ENCODE results near the gene LSM2. TPM values are rescaled to one million over a fixed set of nuclear protein-coding genes. Genes with fewer than 3 reads are reported as not detected.

The LSM2 gene
- total and polyA plus RNA-seq, 8 donors, result 6.7 to 55.8 (median 34.5) TPM; not detected in 1

- TF ChIP-seq CTCF (IDR thresholded peaks at IDR 0.05) (no peak), EP300 (IDR thresholded peaks at IDR 0.05) (no peak), POLR2A (IDR thresholded peaks at IDR 0.05) (no peak), POLR2AphosphoS5 (IDR thresholded peaks at IDR 0.05) (no peak)
- H3K9me3 ChIP-seq, result no peaks in the 10 kb centered on the region
- 86 to 90% (median 89%) methylated on average over 9 to 20 of the region's 20 CpGs for WGBS, 5 donors
- no peak overlapping the region for H3K27ac ChIP-seq
- no peak overlapping the region for H3K4me3 ChIP-seq
- peaks cover 18 to 26% (median 21%) of the 10 kb centered on the region in 4 donors for H3K4me1 ChIP-seq
- intact Hi-C loops (cut with DNase I; ENCODE audit: low total_unique reads), result no loop called here
- no peaks in the 10 kb centered on the region for H3K27me3 ChIP-seq
- DNase-seq, result no peak
- peaks cover 66 to 79% (median 78%) of the 10 kb centered on the region in 4 donors for H3K36me3 ChIP-seq
These were observed 26.1 kb downstream of the LSM2 start for GRCh38 chr6:31780507-31781243.

GRCh38 chr6:31779908-31780307, 26.9 kb downstream of the LSM2 start:
- no peak for DNase-seq
- 89 to 97% (median 96%) methylated on average over 9 to 10 of the region's 10 CpGs for WGBS, 5 donors
- no peak overlapping the region for H3K27ac ChIP-seq
- peaks cover 59 to 72% (median 71%) of the 10 kb centered on the region in 4 donors for H3K36me3 ChIP-seq
- H3K27me3 ChIP-seq, result no peaks in the 10 kb centered on the region
- intact Hi-C loops (cut with DNase I; ENCODE audit: low total_unique reads), result no loop called here
- peaks cover 24 to 34% (median 27%) of the 10 kb centered on the region in 4 donors for H3K4me1 ChIP-seq
- H3K9me3 ChIP-seq, result no peaks in the 10 kb centered on the region
- TF ChIP-seq POLR2A (IDR thresholded peaks at IDR 0.05), result no peak
- TF ChIP-seq POLR2AphosphoS5 (IDR thresholded peaks at IDR 0.05), result no peak
- no peak for TF ChIP-seq EP300 (IDR thresholded peaks at IDR 0.05)
- TF ChIP-seq CTCF (IDR thresholded peaks at IDR 0.05), result no peak
- no peak overlapping the region for H3K4me3 ChIP-seq

- 75 to 93% (median 87%) methylated on average over 27 to 43 of the region's 43 CpGs for WGBS, 5 donors
- intact Hi-C loops (cut with DNase I; ENCODE audit: low total_unique reads), result no loop called here
- Histone ChIP-seq H3K27ac (peak overlapping the region in 4 of 5 donors; percentile 8 to 83 (median 56)), H3K9me3 (no peaks in the 10 kb centered on the region), H3K4me1 (peaks cover 24 to 37% (median 29%) of the 10 kb centered on the region in 4 donors), H3K36me3 (peaks cover 52 to 65% (median 64%) of the 10 kb centered on the region in 4 donors), H3K27me3 (no peaks in the 10 kb centered on the region), H3K4me3 (no peak overlapping the region)
- peak in 1 of 2 donors; percentile 41 for DNase-seq
- TF ChIP-seq EP300 (IDR thresholded peaks at IDR 0.05) (no peak), POLR2A (IDR thresholded peaks at IDR 0.05) (no peak), POLR2AphosphoS5 (IDR thresholded peaks at IDR 0.05) (no peak), CTCF (IDR thresholded peaks at IDR 0.05) (no peak)
These were observed 27.5 kb downstream of the LSM2 start for GRCh38 chr6:31778999-31779885.

- Histone ChIP-seq H3K27ac (peak overlapping the region; percentile 78 to 90 (median 84)), H3K4me1 (peaks cover 24 to 39% (median 31%) of the 10 kb centered on the region in 4 donors), H3K36me3 (peaks cover 43 to 55% (median 54%) of the 10 kb centered on the region in 4 donors), H3K27me3 (no peaks in the 10 kb centered on the region), H3K9me3 (no peaks in the 10 kb centered on the region), H3K4me3 (no peak overlapping the region)
- no peak for TF ChIP-seq EP300 (IDR thresholded peaks at IDR 0.05)
- no peak for TF ChIP-seq POLR2AphosphoS5 (IDR thresholded peaks at IDR 0.05)
- no peak for TF ChIP-seq POLR2A (IDR thresholded peaks at IDR 0.05)
- no peak for TF ChIP-seq CTCF (IDR thresholded peaks at IDR 0.05)
- DNase-seq, result no peak
- intact Hi-C loops (cut with DNase I; ENCODE audit: low total_unique reads), result no loop called here
- WGBS, 5 donors, result 91 to 96% (median 94%) methylated on average over 4 to 5 of the region's 5 CpGs
These were observed 28.6 kb downstream of the LSM2 start for GRCh38 chr6:31778193-31778592.
